ENCODE measurements around the gene ZNF407. TPM values are rescaled to one million over a fixed set of nuclear protein-coding genes. Genes with fewer than 3 reads are reported as not detected.

The ZNF407 gene
- total RNA-seq, 2 experiments from 2014 or later = 16.6 to 17.0 TPM

DNA sequence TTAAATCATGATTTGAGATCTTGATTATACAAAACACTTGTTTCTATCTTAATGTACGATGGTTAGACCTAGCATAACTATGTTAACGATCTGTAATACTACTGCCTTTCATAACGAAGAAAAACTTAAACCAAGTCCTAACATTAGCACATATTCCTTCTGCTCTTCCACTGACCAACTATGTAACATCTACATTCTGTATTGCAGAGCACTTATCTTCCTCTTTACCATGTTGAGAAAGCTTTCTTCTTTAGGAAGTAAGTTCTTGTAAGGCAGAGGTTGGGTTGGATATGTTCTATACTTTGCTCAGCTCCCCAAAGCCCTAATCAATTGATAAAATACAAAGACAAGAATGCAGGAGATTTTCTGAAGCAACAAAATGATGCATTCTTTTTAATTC, 7.9 kb upstream of the ZNF407 start:
- Mint-ChIP-seq H3K4me3 (no peak overlapping the region), H3K4me1 (ENCODE audit: low read depth) (peaks cover 7% of the 10 kb centered on the region), H3K9me3 (ENCODE audit: insufficient read depth) (no peaks in the 10 kb centered on the region), H3K27ac (no peak overlapping the region), H3K36me3 (ENCODE audit: low read depth) (peaks cover 18% of the 10 kb centered on the region), H3K27me3 (ENCODE audit: low read depth) (peaks cover 15% of the 10 kb centered on the region)
- no peak for DNase-seq
- no peak for ATAC-seq
- ChIA-PET POLR2A (interaction anchor here (0.6 kb wide), 1 partner anchor 689 kb away, joined by 3 read pairs; no protein-coding TSS in a partner anchor), CTCF (interaction anchor here (1.1 kb wide), 1 partner anchor 248 kb away, joined by 3 read pairs; no protein-coding TSS in a partner anchor)

DNA sequence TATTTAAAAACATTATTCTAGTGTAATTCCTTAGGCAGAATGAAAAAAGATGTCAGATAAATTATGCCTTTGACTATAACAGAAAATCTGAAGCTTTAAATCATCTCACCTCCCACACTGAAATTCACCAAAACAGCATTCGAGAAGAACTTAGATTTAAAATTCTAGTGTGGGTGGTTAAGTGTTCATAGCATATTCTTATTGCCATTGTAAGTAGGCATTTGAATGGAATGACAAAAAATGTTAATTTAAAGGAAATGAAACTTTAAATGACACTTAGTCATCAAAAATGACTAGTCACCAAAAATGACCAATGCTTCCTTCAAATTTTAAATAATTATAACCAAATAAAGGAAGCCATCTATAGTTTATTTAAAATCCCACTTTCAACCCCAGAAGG, 7.0 kb upstream of the ZNF407 start:
- H3K27me3 Mint-ChIP-seq (ENCODE audit: low read depth) = peaks cover 15% of the 10 kb centered on the region
- H3K9me3 Mint-ChIP-seq (ENCODE audit: insufficient read depth) = no peaks in the 10 kb centered on the region
- H3K4me1 Mint-ChIP-seq (ENCODE audit: low read depth) = peaks cover 16% of the 10 kb centered on the region
- ChIA-PET CTCF (interaction anchor here (1.1 kb wide), 1 partner anchor 249 kb away, joined by 3 read pairs; no protein-coding TSS in a partner anchor), POLR2A (interaction anchor here (0.6 kb wide), 2 partner anchors 16 to 690 kb away, joined by 3 read pairs; no protein-coding TSS in a partner anchor)
- DNase-seq (no peak), ATAC-seq (no peak)
- peaks cover 27% of the 10 kb centered on the region for H3K36me3 Mint-ChIP-seq (ENCODE audit: low read depth)
- no peak overlapping the region for H3K27ac Mint-ChIP-seq
- H3K4me3 Mint-ChIP-seq = no peak overlapping the region

DNA sequence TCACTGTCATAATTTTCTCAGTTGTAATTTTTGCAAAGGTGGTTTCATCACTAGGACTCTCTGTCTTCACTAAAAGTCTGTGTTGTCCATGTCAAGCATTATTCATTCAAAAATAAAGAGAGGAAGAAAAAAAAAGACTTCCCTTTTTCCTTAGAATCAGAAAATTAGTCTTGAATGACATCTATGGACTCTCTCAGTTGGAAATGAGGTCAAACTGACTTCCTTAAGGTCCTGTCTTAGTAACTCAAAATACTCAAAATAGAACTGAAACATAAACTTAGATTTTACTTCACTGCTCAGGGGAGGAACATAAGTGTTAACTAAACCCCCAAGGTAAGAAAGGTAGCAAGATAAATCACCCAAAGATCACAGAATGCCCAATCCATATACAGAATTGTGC, 2.2 kb upstream of the ZNF407 start:
- Mint-ChIP-seq H3K4me1 (ENCODE audit: low read depth) (peaks cover 41% of the 10 kb centered on the region), H3K4me3 (peak overlapping the region; percentile 67), H3K27ac (peak overlapping the region; percentile 69), H3K9me3 (ENCODE audit: insufficient read depth) (no peaks in the 10 kb centered on the region), H3K36me3 (ENCODE audit: low read depth) (peaks cover 36% of the 10 kb centered on the region), H3K27me3 (ENCODE audit: low read depth) (no peaks in the 10 kb centered on the region)
- DNase-seq = no peak
- POLR2A ChIA-PET = no interaction called here
- no peak for ATAC-seq
- CTCF ChIA-PET = no interaction called here

DNA sequence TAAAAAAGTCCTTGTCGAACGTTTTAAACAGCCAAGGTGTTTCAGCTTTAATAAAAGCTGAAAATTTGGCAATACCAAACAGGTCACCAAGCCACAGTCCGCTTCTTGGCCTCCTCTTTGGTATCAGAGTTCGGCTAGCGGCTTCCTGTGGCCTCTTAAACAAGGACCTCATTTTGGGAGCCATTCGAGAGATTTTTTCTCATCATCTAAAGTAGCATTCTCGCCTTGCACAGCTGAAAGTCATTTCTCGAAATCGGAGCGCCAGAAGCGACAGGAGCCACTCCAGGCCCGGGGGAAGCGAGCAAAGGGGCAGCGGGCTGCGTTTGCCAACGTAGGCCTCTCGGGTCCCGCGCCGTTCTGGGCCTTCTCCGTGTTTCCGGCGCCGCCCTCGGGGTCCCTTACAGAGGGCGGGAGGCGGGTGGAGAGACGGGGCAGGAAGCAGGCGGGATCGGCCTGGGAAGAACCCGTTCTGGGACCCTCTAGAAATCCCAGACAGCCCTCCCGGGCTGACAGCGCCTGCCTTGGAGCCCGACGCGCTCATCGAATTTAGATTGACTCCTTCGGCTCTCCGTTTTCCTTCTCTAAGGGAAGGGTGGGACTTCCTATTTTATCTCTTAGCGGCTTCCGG, 522 bp upstream of the ZNF407 start:
- peaks cover 42% of the 10 kb centered on the region for H3K36me3 Mint-ChIP-seq (ENCODE audit: low read depth)
- POLR2A ChIA-PET = interaction anchor here (0.6 to 3.4 kb wide), 7 partner anchors 9 to 613 kb away, joined by 3 to 23 read pairs (median 4); partner anchors contain the start of gene TSHZ1
- peak overlapping the region; percentile 99 for H3K27ac Mint-ChIP-seq
- no peaks in the 10 kb centered on the region for H3K27me3 Mint-ChIP-seq (ENCODE audit: low read depth)
- DNase-seq (peak; percentile 75), ATAC-seq (peak; percentile 59)
- peak overlapping the region; percentile 96 for H3K4me3 Mint-ChIP-seq
- no peaks in the 10 kb centered on the region for H3K9me3 Mint-ChIP-seq (ENCODE audit: insufficient read depth)
- CTCF ChIA-PET = interaction anchor here (0.9 to 1.9 kb wide), 2 partner anchors 104 to 402 kb away, joined by 3 to 6 read pairs; no protein-coding TSS in a partner anchor
- H3K4me1 Mint-ChIP-seq (ENCODE audit: low read depth) = peaks cover 45% of the 10 kb centered on the region

DNA sequence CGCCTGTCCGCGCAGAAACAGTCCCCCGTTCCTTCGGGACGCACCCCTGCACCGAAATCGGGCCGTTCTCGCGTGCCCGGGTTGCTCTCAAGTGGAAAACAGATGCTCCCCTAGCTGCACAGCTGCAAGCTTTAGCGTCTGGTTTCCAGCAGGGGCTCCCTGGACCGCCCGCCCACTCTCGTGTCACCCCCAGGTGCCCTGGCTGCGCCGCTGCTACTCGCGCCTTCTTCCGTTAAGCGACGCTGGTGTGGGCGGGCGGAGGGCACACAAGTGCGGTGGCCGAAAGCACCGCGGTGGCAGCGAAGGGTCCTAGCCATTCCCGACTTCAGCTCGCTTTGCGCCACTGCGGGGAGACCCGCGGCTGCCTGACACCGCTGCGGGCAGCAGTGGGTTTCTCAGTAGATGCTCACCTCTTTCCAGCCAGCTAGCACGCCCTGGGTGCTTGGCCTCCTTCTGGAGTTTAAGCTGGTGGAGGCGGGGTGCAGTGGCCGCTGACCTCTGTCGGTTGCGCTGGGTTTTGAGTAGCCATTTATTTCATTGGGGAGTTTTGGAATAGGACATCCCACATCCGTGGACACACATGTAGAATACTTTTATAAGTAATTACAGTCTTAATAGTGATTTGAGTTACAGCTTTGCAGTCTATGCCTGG, 806 bp downstream of the ZNF407 start:
- POLR2A ChIA-PET = interaction anchor here (0.6 to 3.4 kb wide), 7 partner anchors 11 to 612 kb away, joined by 4 to 23 read pairs (median 8); partner anchors contain the start of genes CNDP2 and TSHZ1
- CTCF ChIA-PET = interaction anchor here (0.6 to 1.9 kb wide), 9 partner anchors 12 to 881 kb away, joined by 3 to 8 read pairs (median 4); partner anchors contain the start of gene CNDP2
- DNase-seq (peak; percentile 80), ATAC-seq (peak; percentile 72)
- Mint-ChIP-seq H3K4me3 (peak overlapping the region; percentile 96), H3K36me3 (ENCODE audit: low read depth) (peaks cover 36% of the 10 kb centered on the region), H3K4me1 (ENCODE audit: low read depth) (peaks cover 44% of the 10 kb centered on the region), H3K27me3 (ENCODE audit: low read depth) (no peaks in the 10 kb centered on the region), H3K9me3 (ENCODE audit: insufficient read depth) (no peaks in the 10 kb centered on the region), H3K27ac (peak overlapping the region; percentile 99)

DNA sequence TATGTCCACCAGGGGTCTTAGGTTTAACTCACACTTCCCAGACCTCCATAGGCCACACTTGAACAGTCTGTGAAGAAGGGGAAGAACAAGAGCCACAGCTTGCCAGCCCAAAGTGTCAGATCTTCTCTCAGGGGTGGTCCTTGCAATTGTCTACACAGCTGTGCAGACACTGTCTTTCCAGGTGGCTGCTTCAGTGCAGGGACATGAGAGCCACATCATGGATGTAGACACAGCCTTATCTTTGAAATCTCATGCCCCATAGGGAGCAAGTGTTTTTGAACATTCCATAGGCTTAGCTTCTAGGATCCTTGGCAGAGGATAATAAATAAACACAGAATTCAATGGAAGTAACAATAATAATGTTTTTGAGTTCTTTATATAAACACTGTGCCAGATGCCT, 6.7 kb downstream of the ZNF407 start:
- ChIA-PET POLR2A (no interaction called here), CTCF (no interaction called here)
- DNase-seq (no peak), ATAC-seq (no peak)
- Mint-ChIP-seq H3K36me3 (ENCODE audit: low read depth) (peaks cover 9% of the 10 kb centered on the region), H3K9me3 (ENCODE audit: insufficient read depth) (no peaks in the 10 kb centered on the region), H3K4me1 (ENCODE audit: low read depth) (peaks cover 14% of the 10 kb centered on the region), H3K27me3 (ENCODE audit: low read depth) (no peaks in the 10 kb centered on the region), H3K27ac (no peak overlapping the region), H3K4me3 (no peak overlapping the region)

DNA sequence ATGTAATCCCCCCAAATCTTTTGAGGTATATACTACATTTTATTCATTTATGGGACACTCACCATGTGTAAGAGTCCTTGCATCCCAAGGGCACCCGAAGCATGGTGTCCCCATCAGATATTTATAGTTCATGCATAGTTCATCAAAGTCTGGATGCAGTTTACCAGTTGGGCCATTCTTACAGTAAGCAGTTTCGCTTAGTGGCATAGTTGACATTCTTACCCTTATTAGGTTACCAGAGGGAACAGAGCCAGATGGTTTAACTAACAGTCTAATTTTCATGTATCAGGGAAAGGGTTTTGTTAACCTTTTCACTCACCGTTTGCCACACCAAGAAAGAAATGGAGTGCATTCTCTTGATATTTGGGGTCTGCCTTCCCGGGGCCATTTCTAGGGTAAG, 7.1 kb downstream of the ZNF407 start:
- Mint-ChIP-seq H3K27me3 (ENCODE audit: low read depth) (no peaks in the 10 kb centered on the region), H3K9me3 (ENCODE audit: insufficient read depth) (no peaks in the 10 kb centered on the region), H3K4me3 (no peak overlapping the region), H3K36me3 (ENCODE audit: low read depth) (peaks cover 9% of the 10 kb centered on the region), H3K4me1 (ENCODE audit: low read depth) (peaks cover 10% of the 10 kb centered on the region), H3K27ac (no peak overlapping the region)
- ChIA-PET POLR2A (no interaction called here), CTCF (no interaction called here)
- ATAC-seq (no peak), DNase-seq (no peak)

DNA sequence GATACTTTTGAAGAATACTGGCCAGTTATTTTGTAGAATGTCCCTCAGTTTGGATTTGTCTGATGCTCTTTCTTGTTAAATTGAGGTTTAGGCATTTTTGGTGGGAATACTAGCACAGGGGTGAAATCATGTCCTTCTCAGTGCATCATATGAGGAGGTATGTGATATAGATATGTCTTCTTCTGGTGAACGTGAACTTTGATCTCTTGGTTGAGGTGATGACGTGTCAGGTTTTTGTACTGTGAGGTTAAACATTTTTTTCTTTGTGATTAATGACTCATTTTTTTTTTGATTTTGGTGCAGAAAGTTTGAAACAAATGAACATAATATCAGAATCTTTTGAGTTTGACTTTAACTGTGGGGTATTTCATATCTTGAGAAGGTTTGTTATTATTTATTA, 11.0 kb downstream of the ZNF407 start:
- H3K27me3 Mint-ChIP-seq (ENCODE audit: low read depth) = no peaks in the 10 kb centered on the region
- DNase-seq (no peak), ATAC-seq (no peak)
- POLR2A ChIA-PET = no interaction called here
- CTCF ChIA-PET = no interaction called here
- H3K27ac Mint-ChIP-seq = no peak overlapping the region
- no peak overlapping the region for H3K4me3 Mint-ChIP-seq
- H3K36me3 Mint-ChIP-seq (ENCODE audit: low read depth) = no peaks in the 10 kb centered on the region
- H3K9me3 Mint-ChIP-seq (ENCODE audit: insufficient read depth) = no peaks in the 10 kb centered on the region
- H3K4me1 Mint-ChIP-seq (ENCODE audit: low read depth) = peaks cover 4% of the 10 kb centered on the region

DNA sequence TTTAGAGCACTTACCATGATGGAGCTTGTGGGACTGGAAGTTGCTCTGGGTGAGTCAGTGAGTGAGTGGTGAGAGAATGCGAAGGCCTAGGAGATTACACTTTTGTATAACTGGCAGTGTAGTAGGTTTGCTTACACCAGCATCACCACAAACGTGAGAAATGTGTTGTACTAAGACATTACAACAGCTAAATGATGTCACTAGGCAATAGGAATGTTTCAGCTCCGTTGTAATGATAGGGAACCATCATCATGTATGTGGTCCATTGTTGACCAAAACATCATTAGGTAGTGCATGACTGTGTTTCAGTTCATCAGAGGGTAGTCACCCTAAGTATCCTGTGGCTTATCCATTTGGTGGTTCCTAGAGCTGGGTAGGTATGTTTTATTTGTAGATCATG, 11.9 kb downstream of the ZNF407 start:
- POLR2A ChIA-PET = interaction anchor here (1.0 kb wide), 1 partner anchor 11 kb away, joined by 8 read pairs; no protein-coding TSS in a partner anchor
- ATAC-seq (no peak), DNase-seq (no peak)
- Mint-ChIP-seq H3K27ac (no peak overlapping the region), H3K9me3 (ENCODE audit: insufficient read depth) (no peaks in the 10 kb centered on the region), H3K4me1 (ENCODE audit: low read depth) (peaks cover 4% of the 10 kb centered on the region), H3K36me3 (ENCODE audit: low read depth) (no peaks in the 10 kb centered on the region), H3K27me3 (ENCODE audit: low read depth) (no peaks in the 10 kb centered on the region), H3K4me3 (no peak overlapping the region)
- CTCF ChIA-PET = interaction anchor here (1.2 to 1.8 kb wide), 2 partner anchors 15 to 57 kb away, joined by 3 to 5 read pairs; no protein-coding TSS in a partner anchor

DNA sequence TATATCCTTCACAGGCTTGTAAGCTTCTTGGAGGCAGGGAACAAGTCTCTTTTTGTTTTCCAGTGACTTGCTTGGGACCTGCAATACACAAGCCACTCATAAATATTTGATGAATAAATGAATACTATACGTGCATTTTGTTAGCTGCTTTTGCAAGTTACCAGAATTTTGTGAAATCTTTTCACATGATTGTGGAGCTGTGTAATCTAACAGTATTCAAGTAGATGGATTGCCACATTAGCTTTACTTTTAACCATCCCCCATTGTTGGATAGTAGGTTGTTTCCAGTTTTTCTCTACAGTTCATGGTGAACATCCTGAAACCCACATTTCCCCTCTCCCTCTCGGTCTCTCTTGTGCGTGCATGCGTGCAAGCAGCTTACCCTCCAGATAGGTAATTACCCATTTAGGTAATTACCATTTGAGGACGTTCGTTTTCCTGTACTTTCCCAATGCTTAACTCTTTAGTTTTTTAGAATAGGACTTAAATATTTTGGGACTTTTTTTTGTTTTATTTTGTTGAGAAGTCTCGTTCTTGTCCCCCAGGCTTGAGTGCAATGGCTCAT, 12.5 kb downstream of the ZNF407 start:
- H3K36me3 Mint-ChIP-seq (ENCODE audit: low read depth) = no peaks in the 10 kb centered on the region
- DNase-seq (no peak), ATAC-seq (no peak)
- ChIA-PET CTCF (interaction anchor here (1.2 to 1.8 kb wide), 2 partner anchors 14 to 58 kb away, joined by 3 to 5 read pairs; no protein-coding TSS in a partner anchor), POLR2A (interaction anchor here (1.0 kb wide), 1 partner anchor 12 kb away, joined by 8 read pairs; no protein-coding TSS in a partner anchor)
- H3K27me3 Mint-ChIP-seq (ENCODE audit: low read depth) = no peaks in the 10 kb centered on the region
- no peak overlapping the region for H3K27ac Mint-ChIP-seq
- H3K4me3 Mint-ChIP-seq = no peak overlapping the region
- H3K4me1 Mint-ChIP-seq (ENCODE audit: low read depth) = peaks cover 4% of the 10 kb centered on the region
- no peaks in the 10 kb centered on the region for H3K9me3 Mint-ChIP-seq (ENCODE audit: insufficient read depth)

DNA sequence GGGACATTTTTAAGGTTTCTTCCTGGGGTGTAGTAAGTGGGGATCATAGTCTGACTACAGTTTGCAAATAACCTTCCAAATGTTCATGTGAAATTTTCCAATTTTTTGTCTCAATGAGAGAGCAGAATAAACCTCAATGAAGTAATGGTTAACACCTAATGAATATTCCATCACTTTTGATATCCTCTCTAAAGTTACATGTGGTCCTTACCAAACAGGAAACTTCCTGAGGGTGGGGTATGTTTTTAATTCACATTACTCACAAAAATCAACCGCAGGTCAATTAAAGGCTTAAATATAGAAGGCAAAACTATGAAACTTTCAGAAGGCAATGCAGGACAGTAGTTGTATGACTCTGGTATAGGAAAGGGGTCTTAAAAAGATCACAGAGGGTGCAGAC, 13.2 kb downstream of the ZNF407 start:
- ATAC-seq (no peak), DNase-seq (no peak)
- Mint-ChIP-seq H3K27ac (no peak overlapping the region), H3K36me3 (ENCODE audit: low read depth) (no peaks in the 10 kb centered on the region), H3K27me3 (ENCODE audit: low read depth) (no peaks in the 10 kb centered on the region), H3K4me3 (no peak overlapping the region), H3K4me1 (ENCODE audit: low read depth) (peaks cover 4% of the 10 kb centered on the region), H3K9me3 (ENCODE audit: insufficient read depth) (no peaks in the 10 kb centered on the region)
- POLR2A ChIA-PET = no interaction called here
- CTCF ChIA-PET = interaction anchor here (0.7 to 1.8 kb wide), 2 partner anchors 12 to 13 kb away, joined by 3 to 5 read pairs; no protein-coding TSS in a partner anchor

DNA sequence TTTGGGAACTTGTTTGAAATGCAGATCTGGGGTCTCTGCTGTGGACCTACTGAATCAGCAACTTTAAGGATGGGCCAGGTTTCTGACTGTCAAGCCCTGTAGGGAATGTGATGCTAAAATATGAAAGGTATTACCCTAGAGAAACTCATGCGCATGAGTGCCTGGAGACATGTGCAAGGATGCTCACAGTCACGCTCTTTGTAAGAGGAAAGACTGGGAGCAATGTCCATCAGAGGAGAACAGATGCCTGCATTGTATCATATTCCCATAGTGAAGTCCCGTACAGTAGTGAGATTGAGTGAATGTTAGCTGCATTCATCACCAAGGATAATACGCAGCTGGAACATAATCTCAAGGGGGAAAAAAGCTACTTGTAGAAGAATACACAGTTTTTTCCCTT, 14.1 kb downstream of the ZNF407 start:
- Mint-ChIP-seq H3K9me3 (ENCODE audit: insufficient read depth) (no peaks in the 10 kb centered on the region), H3K36me3 (ENCODE audit: low read depth) (no peaks in the 10 kb centered on the region)
- CTCF ChIA-PET = no interaction called here

More for the DNA sequence above, 14.1 kb downstream of the ZNF407 start:
- no peak overlapping the region for H3K27ac Mint-ChIP-seq
- DNase-seq (no peak), ATAC-seq (no peak)
- H3K27me3 Mint-ChIP-seq (ENCODE audit: low read depth) = no peaks in the 10 kb centered on the region
- peaks cover 4% of the 10 kb centered on the region for H3K4me1 Mint-ChIP-seq (ENCODE audit: low read depth)
- POLR2A ChIA-PET = no interaction called here
- no peak overlapping the region for H3K4me3 Mint-ChIP-seq
